ENCODE data around the gene NUCB1.

NUCB1 gene

GRCh38 chr19:48961673-48962028 lies 61.5 kb downstream of the NUCB1 start:
- Histone ChIP-seq H3K9ac (ENCODE audit: low read length) (no peak overlapping the region), H3K36me3 (ENCODE audit: insufficient read depth, low read length) (peaks cover 8% of the 10 kb centered on the region), H3K4me1 (ENCODE audit: insufficient read depth, low read length) (peaks cover 26% of the 10 kb centered on the region), H3K27ac (ENCODE audit: low read depth, low read length) (peak overlapping the region; percentile 32), H3K9me3 (ENCODE audit: low read length) (no peaks in the 10 kb centered on the region), H3K27me3 (ENCODE audit: control insufficient read depth in 1 of 2, insufficient read depth in 2 of 2, low read length in 2 of 2) (no peaks in the 10 kb centered on the region), H3K4me3 (ENCODE audit: low read depth in 1 of 2, low read length in 2 of 2) (no peak overlapping the region)

- Histone ChIP-seq H3K9me3 (ENCODE audit: low read length) (no peaks in the 10 kb centered on the region), H3K27me3 (ENCODE audit: control insufficient read depth in 1 of 2, insufficient read depth in 2 of 2, low read length in 2 of 2) (no peaks in the 10 kb centered on the region), H3K4me1 (ENCODE audit: insufficient read depth, low read length) (peaks cover 32% of the 10 kb centered on the region), H3K27ac (ENCODE audit: low read depth, low read length) (peak overlapping the region; percentile 32), H3K4me3 (ENCODE audit: low read depth in 1 of 2, low read length in 2 of 2) (no peak overlapping the region), H3K9ac (ENCODE audit: low read length) (no peak overlapping the region), H3K36me3 (ENCODE audit: insufficient read depth, low read length) (peaks cover 14% of the 10 kb centered on the region)
Measured at GRCh38 chr19:48962029-48962848, 62.1 kb downstream of the NUCB1 start.

- Histone ChIP-seq H3K4me3 (ENCODE audit: low read depth in 1 of 2, low read length in 2 of 2) (no peak overlapping the region), H3K9ac (ENCODE audit: low read length) (no peak overlapping the region), H3K36me3 (ENCODE audit: insufficient read depth, low read length) (peaks cover 19% of the 10 kb centered on the region), H3K4me1 (ENCODE audit: insufficient read depth, low read length) (peaks cover 37% of the 10 kb centered on the region), H3K27ac (ENCODE audit: low read depth, low read length) (peak overlapping the region; percentile 32), H3K27me3 (ENCODE audit: control insufficient read depth in 1 of 2, insufficient read depth in 2 of 2, low read length in 2 of 2) (no peaks in the 10 kb centered on the region), H3K9me3 (ENCODE audit: low read length) (no peaks in the 10 kb centered on the region)
Measured at GRCh38 chr19:48962849-48963165, 62.7 kb downstream of the NUCB1 start.

GRCh38 chr19:48963371-48964204 lies 63.5 kb downstream of the NUCB1 start:
- Histone ChIP-seq H3K27me3 (ENCODE audit: control insufficient read depth in 1 of 2, insufficient read depth in 2 of 2, low read length in 2 of 2) (no peaks in the 10 kb centered on the region), H3K36me3 (ENCODE audit: insufficient read depth, low read length) (peaks cover 22% of the 10 kb centered on the region), H3K4me3 (ENCODE audit: low read depth in 1 of 2, low read length in 2 of 2) (peak overlapping the region; percentile 17 to 54), H3K4me1 (ENCODE audit: insufficient read depth, low read length) (peaks cover 42% of the 10 kb centered on the region), H3K9ac (ENCODE audit: low read length) (peak overlapping the region; percentile 71), H3K9me3 (ENCODE audit: low read length) (no peaks in the 10 kb centered on the region), H3K27ac (ENCODE audit: low read depth, low read length) (peak overlapping the region; percentile 92)

GRCh38 chr19:48964205-48965039 lies 64.3 kb downstream of the NUCB1 start:
- Histone ChIP-seq H3K4me1 (ENCODE audit: insufficient read depth, low read length) (peaks cover 42% of the 10 kb centered on the region), H3K9me3 (ENCODE audit: low read length) (no peaks in the 10 kb centered on the region), H3K4me3 (ENCODE audit: low read depth in 1 of 2, low read length in 2 of 2) (peak overlapping the region; percentile 17 to 54), H3K27me3 (ENCODE audit: control insufficient read depth in 1 of 2, insufficient read depth in 2 of 2, low read length in 2 of 2) (no peaks in the 10 kb centered on the region), H3K36me3 (ENCODE audit: insufficient read depth, low read length) (peaks cover 22% of the 10 kb centered on the region), H3K27ac (ENCODE audit: low read depth, low read length) (peak overlapping the region; percentile 92), H3K9ac (ENCODE audit: low read length) (peak overlapping the region; percentile 16)

- peaks cover 28% of the 10 kb centered on the region for H3K36me3 ChIP-seq (ENCODE audit: insufficient read depth, low read length)
- H3K9ac ChIP-seq (ENCODE audit: low read length), result peak within 1 kb of the TSS; percentile 93
- H3K27ac ChIP-seq (ENCODE audit: low read depth, low read length), result peak within 1 kb of the TSS; percentile 92
- peak within 1 kb of the TSS; percentile 84 to 99 for H3K4me3 ChIP-seq (ENCODE audit: low read depth in 1 of 2, low read length in 2 of 2)
- H3K4me1 ChIP-seq (ENCODE audit: insufficient read depth, low read length), result peaks cover 42% of the 10 kb centered on the region
- H3K9me3 ChIP-seq (ENCODE audit: low read length), result no peaks in the 10 kb centered on the region
- H3K27me3 ChIP-seq (ENCODE audit: control insufficient read depth in 1 of 2, insufficient read depth in 2 of 2, low read length in 2 of 2), result no peaks in the 10 kb centered on the region
Measured at GRCh38 chr19:48965040-48965805, 65.1 kb downstream of the NUCB1 start, which contains the start of gene FTL. Gene FTL, plus strand, starts transcription at chr19:48965309. Its CDS starts 199 bp downstream, at chr19:48965508.

GRCh38 chr19:48965806-48966540 lies 65.9 kb downstream of the NUCB1 start:
- H3K27me3 ChIP-seq (ENCODE audit: control insufficient read depth in 1 of 2, insufficient read depth in 2 of 2, low read length in 2 of 2), result no peaks in the 10 kb centered on the region
- H3K4me1 ChIP-seq (ENCODE audit: insufficient read depth, low read length), result peaks cover 42% of the 10 kb centered on the region
- H3K9me3 ChIP-seq (ENCODE audit: low read length), result no peaks in the 10 kb centered on the region
- peak overlapping the region; percentile 84 to 99 for H3K4me3 ChIP-seq (ENCODE audit: low read depth in 1 of 2, low read length in 2 of 2)
- peak overlapping the region; percentile 93 for H3K9ac ChIP-seq (ENCODE audit: low read length)
- H3K27ac ChIP-seq (ENCODE audit: low read depth, low read length), result peak overlapping the region; percentile 76
- H3K36me3 ChIP-seq (ENCODE audit: insufficient read depth, low read length), result peaks cover 32% of the 10 kb centered on the region

GRCh38 chr19:48966541-48967345 lies 66.6 kb downstream of the NUCB1 start:
- H3K9ac ChIP-seq (ENCODE audit: low read length), result peak overlapping the region; percentile 93
- no peaks in the 10 kb centered on the region for H3K27me3 ChIP-seq (ENCODE audit: control insufficient read depth in 1 of 2, insufficient read depth in 2 of 2, low read length in 2 of 2)
- H3K36me3 ChIP-seq (ENCODE audit: insufficient read depth, low read length), result peaks cover 32% of the 10 kb centered on the region
- peak overlapping the region; percentile 76 for H3K27ac ChIP-seq (ENCODE audit: low read depth, low read length)
- peak overlapping the region; percentile 84 to 99 for H3K4me3 ChIP-seq (ENCODE audit: low read depth in 1 of 2, low read length in 2 of 2)
- H3K9me3 ChIP-seq (ENCODE audit: low read length), result no peaks in the 10 kb centered on the region
- peaks cover 42% of the 10 kb centered on the region for H3K4me1 ChIP-seq (ENCODE audit: insufficient read depth, low read length)

GRCh38 chr19:48967346-48968178 lies 67.5 kb downstream of the NUCB1 start:
- Histone ChIP-seq H3K27me3 (ENCODE audit: control insufficient read depth in 1 of 2, insufficient read depth in 2 of 2, low read length in 2 of 2) (no peaks in the 10 kb centered on the region), H3K4me1 (ENCODE audit: insufficient read depth, low read length) (peaks cover 42% of the 10 kb centered on the region), H3K4me3 (ENCODE audit: low read depth in 1 of 2, low read length in 2 of 2) (peak overlapping the region in 1 of 2 donors; percentile 99), H3K9ac (ENCODE audit: low read length) (no peak overlapping the region), H3K36me3 (ENCODE audit: insufficient read depth, low read length) (peaks cover 32% of the 10 kb centered on the region), H3K9me3 (ENCODE audit: low read length) (no peaks in the 10 kb centered on the region), H3K27ac (ENCODE audit: low read depth, low read length) (no peak overlapping the region)

Data from muscle layer of colon (tissue), 2 donors.